ENCODE results near the gene FUT6.
"Not testable (repeated sequence)": the region's sequence is repeated elsewhere in the genome, so short reads cannot be mapped to it uniquely, and the experiment has no call there.

FUT6 gene, protein sequence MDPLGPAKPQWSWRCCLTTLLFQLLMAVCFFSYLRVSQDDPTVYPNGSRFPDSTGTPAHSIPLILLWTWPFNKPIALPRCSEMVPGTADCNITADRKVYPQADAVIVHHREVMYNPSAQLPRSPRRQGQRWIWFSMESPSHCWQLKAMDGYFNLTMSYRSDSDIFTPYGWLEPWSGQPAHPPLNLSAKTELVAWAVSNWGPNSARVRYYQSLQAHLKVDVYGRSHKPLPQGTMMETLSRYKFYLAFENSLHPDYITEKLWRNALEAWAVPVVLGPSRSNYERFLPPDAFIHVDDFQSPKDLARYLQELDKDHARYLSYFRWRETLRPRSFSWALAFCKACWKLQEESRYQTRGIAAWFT

DNA sequence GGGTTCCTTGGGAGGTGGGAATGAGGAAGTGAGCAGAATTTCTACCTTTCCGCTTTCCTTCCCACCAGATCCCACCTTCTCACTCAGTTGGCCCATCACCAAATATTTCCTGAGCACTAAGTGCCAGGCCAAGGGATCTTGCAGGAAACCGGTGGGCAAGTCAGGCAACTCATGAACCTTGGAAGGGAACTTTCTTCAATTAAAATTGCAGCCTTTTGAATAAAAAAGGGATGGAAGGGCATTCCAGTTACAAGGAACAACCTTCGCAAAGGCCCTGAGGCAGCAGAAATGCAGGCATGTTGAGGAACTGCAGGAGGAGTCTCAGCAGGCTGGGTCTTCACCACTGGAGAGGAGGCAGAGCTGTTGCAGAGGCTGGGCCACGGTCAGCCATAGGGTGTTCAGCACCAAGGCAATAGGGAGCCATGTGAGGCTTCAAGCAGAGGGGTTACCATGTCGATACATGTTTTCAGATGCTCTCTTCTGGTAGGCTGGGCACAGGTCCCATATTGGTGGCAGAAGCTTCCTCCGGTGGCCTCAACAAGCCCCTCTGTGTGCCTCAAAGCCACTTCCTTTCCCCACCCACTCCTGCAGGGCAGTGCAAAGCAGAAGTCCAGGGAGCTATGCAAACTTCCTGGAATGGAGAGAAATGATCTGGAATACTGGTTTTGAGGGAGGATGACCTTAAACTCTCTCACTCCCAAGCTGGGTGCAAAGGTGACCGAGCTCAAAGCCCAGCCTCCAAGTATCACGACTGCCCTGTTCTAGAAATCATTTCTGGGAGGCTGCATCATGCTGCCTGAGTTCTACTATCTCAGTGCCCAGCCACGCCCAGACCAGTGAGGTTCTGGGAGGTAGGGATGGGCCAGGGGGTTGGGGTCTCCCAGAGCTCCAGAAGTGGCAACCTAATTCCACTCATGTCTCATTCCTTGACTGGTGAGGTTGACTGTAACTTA lies at the start of gene FUT6:
FUT6 (minus strand) TSS at position 638 of the 953 bp plus-strand sequence. CDS start 7,135 bp downstream, outside the sequence.
- no peak for DNase-seq

DNA sequence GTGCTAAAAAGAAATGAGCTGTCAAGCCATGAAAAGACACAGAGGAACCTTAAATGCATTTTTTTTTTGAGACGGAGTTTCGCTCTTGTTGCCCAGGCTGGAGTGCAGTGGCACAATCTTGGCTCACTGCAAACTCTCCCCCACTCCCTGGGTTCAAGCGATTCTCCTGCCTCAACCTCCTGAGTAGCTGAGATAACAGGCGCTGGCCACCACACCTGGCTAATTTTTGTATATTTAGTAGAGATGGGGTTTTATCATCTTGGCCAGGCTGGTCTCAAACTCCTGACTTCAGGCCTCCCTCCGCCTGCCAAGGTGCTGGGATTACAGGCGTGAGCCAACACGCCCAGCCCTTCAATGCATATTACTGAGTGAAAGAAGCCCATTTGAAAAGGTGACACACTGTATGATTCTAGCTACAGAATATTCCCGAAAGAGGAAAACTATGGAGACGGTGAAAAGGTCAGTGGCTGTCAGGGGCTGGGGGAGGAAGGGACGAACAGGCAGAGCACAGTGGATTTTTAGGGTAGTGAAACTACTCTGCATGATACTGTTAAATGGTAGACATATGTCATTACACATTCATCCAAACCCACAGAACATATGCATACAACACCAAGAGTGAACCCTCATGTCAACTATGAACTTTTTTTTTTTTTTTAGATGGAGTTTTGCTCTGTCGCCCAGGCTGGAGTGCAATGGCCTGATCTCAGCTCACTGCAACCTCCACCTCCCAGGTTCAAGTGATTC lies 44.7 kb upstream of the FUT6 start:
- DNase-seq = not testable (repeated sequence)

DNA sequence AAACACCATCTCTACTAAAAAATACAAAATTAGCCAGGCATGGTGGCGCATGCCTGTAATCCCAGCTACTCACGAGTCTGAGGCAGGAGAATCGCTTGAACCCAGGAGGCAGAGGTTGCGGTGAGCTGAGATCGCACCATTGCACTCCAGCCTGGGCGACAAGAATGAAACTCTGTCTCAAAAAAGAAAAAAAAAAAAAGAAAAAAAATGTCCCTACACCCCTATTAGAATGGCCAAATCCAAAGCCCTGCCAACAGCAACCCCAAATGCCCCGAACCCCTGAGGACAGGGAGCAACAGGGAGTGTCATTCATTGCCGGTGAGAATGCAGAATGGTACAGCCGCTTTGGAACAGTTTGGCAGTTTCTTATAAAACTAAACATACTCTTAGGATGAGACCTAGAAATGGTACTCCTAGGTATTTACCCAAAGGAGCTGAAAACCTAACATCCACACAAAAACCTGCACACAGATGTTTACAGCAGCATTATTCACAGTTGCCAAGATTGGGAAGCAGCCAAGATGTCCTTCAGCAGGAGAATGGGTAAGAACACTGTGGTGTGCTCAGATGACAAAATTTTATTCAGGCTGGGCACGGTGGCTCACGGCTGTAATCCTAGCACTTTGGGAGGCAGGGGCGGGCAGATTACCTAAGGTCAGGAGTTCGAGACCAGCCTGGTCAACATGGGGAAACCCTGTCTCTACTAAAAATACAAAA lies 43.8 kb upstream of the FUT6 start:
- DNase-seq = not testable (repeated sequence)

DNA sequence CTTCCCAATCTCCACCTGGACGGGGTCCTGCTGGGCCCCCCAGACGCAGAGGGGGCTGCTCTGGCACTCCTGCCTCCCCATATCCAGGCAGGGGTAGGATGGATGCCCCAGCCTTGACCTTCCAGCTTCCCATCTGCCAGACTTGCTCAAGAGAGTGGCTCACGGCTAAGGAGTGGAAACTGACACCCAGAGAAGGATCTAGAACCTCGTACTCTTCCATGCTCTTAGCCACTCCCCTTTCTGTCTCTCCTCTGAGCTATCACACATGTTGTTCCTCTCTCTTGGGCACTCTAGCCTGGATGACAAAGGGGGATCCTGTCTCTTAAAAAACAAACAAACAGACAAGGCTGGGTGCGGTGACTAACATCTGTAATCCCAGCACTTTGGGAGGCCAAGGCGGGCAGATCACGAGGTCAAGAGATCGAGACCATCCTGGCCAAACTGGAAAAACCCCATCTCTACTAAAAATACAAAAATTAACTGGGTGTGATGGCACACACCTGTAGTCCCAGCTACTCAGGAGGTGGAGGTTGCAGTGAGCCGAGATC lies 43.0 kb upstream of the FUT6 start:
- no peak for DNase-seq

DNA sequence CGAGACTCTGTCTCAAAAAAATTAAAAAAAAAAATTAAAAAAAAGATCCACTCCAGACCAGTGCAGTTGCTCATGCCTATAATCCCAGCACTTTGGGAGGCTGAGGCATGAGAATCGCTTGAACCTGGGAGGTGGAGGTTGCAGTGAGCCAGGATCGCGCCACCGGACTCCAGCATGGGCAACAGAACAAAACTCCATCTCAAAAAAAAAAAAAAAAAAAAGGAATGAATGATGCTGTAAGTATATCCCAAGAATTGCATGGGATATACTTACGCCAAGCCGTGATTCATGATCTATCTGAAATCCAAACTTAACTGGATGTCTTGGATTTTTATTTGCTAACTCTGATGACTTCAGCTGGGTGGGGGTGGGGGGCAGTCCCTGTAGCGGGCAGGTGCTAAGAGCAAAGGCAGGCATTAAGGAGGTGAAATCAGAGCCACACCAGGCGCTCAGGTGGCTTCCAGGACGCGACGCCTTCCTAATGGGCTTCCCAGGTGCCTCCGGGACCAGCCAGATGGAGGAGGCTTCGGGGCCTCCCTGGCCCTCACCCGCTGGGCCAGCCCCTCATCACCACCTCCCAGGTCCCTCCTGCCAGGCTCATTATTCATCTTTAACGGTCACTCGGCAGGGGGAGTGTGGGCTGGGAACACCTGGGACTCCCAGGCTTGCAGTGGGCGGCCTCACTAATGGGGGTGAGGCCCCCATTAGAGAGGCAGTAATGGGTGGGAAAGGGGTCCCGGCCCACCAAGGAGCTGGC lies 42.2 kb upstream of the FUT6 start:
- DNase-seq = no peak

DNA sequence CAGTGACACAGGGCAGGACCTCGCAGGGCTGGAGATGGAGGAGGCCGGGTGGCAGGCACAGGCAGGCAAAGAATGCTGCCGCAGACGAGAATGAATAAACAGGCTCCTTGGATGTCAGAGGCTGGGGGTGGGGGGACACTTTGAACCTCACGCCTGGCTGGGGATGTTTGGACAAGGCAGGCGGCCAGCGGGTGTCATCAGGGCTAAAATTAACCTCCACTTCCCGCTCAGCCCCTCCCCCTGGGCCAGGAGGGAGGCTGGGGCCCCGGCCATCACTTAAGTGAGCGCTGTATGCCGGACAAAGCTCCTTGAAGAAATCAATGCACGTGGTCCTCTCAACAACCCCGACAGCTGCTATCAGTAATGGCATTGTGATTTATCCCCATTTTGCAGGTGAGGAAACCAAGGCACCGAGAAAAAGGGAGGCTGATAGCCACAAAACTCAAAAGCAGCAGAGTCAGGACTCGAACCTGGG lies 41.1 kb upstream of the FUT6 start:
- DNase-seq = no peak

DNA sequence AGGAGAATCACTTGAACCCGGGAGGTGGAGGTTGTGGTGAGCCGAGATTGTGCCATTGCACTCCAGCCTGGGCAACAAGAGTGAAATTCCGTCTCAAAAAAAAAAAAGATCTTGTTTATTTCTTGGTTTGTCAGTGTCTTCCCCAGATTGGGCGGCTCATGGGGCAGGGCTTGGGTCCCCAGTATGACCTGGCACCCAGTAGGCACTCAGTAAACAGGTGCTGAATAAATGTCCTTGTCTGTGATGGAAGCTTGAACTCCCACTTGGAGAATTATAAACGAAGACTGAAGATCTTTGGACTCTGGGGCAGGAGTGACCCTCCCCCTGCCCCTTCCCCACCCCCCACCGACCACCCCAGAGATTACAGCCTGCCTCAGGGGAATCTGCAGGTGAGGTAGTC lies 40.7 kb upstream of the FUT6 start:
- DNase-seq = no peak

DNA sequence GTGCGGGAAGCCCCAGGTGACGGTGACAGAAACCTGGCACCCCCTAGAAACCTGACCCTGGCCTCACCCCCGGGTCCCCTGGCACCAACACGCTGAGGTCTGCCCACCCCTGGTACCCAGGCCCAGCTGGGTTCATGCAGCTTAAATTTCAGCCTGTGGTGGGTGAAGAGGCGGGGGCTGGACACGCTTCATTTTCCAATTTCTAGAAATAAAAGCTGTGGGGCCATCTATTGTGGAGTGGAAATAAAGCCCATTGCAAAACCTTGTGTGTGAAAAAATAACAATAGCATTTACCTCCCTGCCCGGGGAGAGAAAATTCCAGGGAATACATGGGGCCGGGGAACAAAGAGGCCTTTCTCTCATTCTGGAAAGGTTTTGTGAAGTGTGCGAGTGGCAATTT lies 38.4 kb upstream of the FUT6 start:
- DNase-seq = no peak

DNA sequence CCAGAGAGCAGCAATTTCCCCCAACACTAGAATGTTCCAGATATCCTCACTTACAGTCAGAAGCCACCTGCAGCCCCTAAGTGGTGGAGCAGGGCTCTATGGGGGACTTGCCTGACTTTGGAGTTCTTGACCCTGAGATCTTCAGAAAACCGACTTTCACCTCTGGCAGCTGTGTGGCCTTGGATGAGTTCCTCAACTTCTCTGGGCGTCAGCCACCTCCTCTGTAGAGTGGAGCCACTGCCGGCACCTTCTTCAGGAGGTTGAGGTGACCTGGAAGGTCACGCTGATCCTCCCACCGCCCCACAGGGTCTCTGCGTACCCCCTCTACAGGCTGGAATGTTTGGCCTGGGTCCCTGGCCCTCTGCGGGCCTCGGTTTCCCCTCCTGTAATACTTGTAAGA lies 37.9 kb upstream of the FUT6 start:
- DNase-seq = no peak

DNA sequence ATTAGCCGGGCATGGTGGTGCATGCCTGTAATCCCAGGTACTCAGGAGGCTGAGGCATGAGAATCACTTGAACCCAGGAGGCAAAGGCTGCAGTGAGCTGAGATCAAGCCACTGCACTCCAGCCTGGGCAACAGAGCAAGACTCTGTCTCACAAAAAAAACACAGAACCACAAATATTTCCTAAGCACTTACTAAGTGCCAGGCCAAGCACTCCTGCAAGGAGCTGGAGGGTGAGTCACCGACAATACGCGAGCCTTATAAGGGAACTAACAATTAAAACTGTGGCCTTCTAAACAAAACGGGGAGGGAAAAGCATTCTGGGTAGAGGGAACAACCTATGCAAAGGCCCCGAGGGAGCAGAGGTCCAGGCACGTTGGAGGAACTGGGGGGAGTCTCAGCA lies 35.0 kb upstream of the FUT6 start:
- DNase-seq = not testable (repeated sequence)

DNA sequence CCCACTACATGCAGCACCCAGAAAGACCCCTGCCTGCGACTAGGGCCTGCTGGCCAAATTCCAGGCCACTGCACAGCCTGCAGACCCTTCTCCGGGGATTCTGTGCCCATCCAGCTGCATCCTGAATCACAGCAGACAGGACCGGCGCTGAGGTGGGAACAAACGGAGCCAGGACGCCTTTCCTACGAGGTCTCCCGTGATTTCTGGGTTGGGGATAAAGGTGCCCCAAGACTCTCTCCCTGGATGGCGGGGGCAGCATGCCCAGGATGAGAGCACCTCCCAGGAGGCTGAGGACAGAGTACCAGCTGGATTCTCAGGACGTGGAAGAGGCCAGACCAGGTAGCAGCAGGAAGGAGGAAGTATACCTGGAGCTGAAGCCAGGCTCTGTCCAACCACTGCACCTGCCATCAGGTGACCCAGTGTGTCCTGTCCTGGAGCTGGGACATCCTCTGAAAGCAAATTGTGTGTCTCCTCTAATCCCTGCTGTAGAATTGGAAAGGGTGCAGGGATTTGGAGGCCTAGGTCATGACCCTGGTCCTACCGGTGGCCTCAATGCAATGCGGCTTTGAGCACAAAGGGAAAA lies 34.2 kb upstream of the FUT6 start:
- no peak for DNase-seq

DNA sequence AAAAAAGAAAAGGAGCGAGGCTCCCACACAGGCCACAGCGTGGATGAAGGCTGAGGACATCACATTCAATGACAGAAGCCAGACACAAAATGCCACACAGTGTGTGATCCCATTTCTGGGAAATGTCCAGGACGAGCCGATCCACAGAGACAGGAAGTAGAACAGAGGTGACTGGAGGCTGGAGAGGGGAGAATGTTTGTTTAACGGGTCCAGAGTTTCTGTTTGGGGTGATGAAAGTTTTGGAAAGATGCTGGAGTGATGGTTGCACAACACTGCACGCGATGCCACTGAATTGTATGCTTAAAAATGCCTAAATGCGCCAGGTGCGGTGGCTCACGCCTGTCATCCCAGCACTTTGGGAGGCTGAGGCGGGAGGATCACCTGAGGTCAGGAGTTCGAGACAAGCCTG lies 31.5 kb upstream of the FUT6 start:
- no peak for DNase-seq

DNA sequence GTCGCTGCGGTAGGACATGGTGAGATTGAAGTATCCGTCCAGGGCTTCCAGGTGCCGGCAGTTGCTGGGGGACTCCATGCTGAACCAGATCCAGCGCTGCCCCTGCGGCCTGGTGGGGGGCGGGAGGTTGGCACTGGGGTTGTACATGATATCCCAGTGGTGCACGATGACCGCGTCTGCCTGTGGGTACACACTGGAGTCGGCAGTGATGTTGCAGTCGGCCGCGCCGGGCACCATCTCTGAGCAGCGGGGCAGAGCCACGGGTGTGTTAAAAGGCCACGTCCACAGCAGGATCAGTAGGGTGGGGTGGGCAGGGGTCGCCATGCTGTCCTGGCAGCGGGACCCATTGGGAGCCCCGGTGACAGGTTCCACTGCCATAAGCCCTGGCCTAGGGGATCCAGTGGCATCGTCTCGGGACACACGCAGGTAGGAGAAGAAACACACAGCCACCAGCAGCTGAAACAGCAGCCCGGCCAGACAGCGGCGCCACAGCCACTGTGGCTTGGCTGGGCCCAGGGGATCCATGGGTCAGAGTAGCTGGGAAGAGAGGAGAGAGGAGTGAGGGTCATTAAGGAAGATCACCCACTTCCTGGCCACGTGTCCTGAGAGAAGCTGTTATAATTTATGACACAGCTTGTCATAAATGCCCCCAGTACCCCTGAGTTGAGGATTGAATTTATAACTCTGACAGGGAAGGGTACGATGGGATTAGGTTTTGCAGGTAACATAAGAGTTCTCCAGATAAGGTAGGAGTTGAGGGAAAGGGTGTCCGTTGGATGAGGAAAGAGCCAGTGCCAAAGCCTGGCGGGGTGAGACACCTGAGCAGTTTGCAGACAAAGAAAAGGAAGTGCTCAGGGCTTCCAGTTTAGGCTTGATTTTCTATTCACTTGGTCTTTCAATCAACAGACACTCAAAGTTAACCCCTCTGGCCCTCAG lies 28.0 kb upstream of the FUT6 start:
- DNase-seq = no peak

DNA sequence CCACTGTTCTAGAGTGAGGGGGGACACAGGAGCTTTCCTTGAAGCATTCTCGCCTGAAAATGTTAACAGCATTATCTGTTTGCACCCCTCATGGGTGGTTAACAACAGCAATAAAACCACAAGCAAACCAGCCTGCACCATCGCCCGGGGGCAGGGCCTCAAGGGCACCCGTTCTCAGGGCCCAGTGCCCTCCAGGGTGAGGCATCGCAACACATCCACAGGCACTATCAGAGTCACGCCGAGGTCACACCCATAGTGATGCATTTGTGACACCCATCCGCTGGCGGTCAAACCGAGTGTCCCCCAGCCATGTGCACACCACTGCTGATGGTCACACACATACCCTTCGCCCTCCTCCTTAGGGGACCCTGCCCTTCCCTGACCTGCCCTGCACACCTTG lies 26.3 kb upstream of the FUT6 start:
- no peak for DNase-seq

DNA sequence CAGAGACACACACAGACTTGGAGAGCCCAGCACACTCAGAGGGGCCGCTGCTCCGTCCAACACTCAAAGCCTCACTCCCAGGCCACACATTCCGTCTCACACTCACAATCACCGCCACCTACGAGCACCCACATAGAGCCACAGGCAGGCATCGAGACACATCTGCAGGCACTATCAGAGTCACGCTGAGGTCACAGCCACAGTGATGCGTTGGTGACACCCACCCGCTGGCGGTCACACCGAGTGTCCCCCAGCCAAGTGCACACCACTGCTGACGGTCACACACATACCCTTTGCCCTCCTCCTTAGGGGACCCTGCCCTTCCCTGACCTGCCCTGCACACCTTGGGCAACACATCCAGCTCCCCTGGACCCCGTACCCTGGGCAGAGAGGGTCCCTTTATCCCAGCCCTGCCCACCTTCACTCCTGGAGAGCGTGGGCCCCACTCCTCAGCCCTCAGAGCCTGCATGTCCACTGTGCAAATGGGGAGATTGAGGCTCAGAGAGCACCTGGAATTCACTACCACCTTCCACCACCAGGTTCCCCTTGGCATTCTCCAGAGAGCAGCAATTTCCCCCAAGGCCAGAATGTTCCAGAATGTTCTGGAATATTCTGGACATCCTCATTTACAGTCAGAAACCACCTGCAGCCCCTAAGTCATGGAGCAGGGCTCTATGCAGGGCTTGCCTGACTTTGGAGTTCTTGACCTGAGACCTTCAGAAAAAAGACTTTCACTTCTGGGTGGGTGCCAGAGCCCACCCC lies 25.4 kb upstream of the FUT6 start:
- no peak for DNase-seq

DNA sequence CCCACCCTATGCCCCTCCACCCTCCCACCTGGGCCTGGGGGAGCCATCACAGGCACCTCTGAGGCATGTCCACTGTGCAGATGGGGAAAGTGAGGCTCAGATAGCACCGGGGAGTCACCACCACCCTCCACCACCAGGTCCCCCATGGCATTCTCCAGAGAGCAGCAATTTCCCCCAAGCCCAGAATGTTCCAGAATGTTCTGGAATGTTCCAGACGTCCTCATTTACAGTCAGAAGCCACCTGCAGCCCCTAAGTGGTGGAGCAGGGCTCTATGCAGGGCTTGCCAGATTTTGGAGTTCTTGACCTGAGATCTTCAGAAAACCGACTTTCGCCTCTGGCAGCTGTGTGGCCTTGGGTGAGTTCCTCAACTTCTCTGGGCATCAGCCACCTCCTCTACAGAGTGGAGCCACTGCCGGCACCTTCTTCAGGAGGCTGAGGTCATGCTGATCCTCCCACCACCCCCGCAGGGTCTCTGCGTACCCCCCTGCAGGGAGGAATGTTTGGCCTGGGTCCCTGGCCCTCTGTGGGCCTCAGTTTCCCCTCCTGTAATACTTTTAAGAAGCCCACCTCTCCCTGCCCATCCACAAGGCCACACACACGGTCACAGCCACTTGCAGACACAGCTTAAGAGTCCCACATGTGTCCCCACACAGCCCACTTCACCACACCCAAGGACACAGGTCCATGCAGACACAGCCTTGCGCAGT lies 24.7 kb upstream of the FUT6 start:
- no peak for DNase-seq

DNA sequence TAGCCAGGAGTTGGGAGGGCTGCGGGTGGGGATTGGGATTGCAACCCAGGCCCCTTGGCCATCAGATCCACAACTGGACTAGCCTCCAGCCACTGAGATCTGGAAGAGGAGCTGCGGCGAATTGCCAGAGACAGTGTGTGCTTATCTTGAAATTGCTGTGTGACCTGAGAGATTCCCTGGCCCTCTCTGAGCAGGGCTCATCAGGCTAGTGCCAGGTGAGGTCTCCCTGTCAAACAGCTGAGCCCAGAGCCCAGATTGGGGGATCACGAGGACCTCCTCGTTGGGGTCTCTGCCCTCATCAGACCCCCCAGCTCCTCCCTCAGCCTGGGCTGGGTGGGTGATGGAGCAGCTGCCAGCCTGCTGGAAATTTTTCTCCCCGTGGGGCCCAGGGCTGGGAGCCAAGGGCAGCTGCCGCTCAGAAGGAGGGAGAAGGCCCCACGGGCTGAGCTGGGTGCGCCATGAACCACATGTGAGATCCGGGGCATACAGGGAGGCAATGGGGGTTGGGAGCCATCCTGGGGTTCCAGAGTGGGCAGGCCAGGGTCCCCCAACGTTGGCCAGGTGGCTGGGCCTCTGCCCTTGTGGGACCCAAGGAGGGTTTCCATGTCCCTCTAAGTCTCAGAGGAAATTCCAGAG lies 23.6 kb upstream of the FUT6 start:
- DNase-seq = no peak

All from activated CD4-positive, alpha-beta T cell treated with anti-CD3 and anti-CD28 coated beads for 48 hours (primary cell).